Smooth muscle cell (in vitro differentiated cells): Measurements from ENCODE around the gene TCOF1. TPM values are rescaled to one million over a fixed set of nuclear protein-coding genes. Genes with fewer than 3 reads are reported as not detected.

Experiments
- DNase-seq: peaks from one replicate; lab custom pipeline; 2025; ENCODE audit not compliant: unreplicated experiment; lab: John Stamatoyannopoulos, UW
- H2AFZ ChIP-seq: fragments of 200-600 bp; sonication (generic); 2 replicates; pipeline ENCODE4 v1.6.0; 2016; ENCODE audit warnings: antibody characterized with exemption, low read depth, mild to moderate bottlenecking
- H3F3A ChIP-seq: fragments of 200-600 bp; sonication (generic); 2 replicates; pipeline ENCODE4 v1.6.0; 2017; ENCODE audit warnings: antibody characterized with exemption, low read depth
- H3K27ac ChIP-seq: fragments of 200-600 bp; sonication (generic); 2 replicates; pipeline ENCODE4 v1.5.1; 2016; ENCODE audit warnings: low read depth, mild to moderate bottlenecking
- H3K27me3 ChIP-seq: fragments of 200-600 bp; sonication (generic); 2 replicates; pipeline ENCODE4 v1.6.1; 2016; ENCODE audit warnings: low read depth, mild to moderate bottlenecking
- H3K36me3 ChIP-seq: fragments of 200-600 bp; sonication (generic); 2 replicates; pipeline ENCODE4 v1.5.1; 2016; ENCODE audit warnings: low read depth
- H3K4me1 ChIP-seq: fragments of 200-600 bp; sonication (generic); 2 replicates; pipeline ENCODE4 v1.5.1; 2016; ENCODE audit warnings: low read depth
- H3K4me2 ChIP-seq: fragments of 200-600 bp; sonication (generic); 2 replicates; pipeline ENCODE4 v1.6.0; 2016; ENCODE audit warnings: mild to moderate bottlenecking
- H3K4me3 ChIP-seq: fragments of 200-600 bp; sonication (generic); 2 replicates; pipeline ENCODE4 v1.5.1; 2016; ENCODE audit warnings: mild to moderate bottlenecking
- H3K79me2 ChIP-seq: fragments of 200-600 bp; sonication (generic); 2 replicates; pipeline ENCODE4 v1.6.0; 2016; ENCODE audit warnings: low read depth, mild to moderate bottlenecking
- H3K9ac ChIP-seq: fragments of 200-600 bp; sonication (generic); 2 replicates; pipeline ENCODE4 v1.6.0; 2016; ENCODE audit warnings: low read depth
- H3K9me3 ChIP-seq: fragments of 200-600 bp; sonication (generic); replicated peaks from 2 replicates; pipeline ENCODE4 v1.5.1; 2016; ENCODE audit warnings: low read depth
- H4K20me1 ChIP-seq: fragments of 200-600 bp; sonication (generic); 2 replicates; pipeline ENCODE4 v1.6.0; 2016; ENCODE audit warnings: low read depth
- CTCF ChIP-seq: fragments of 200-600 bp; sonication (generic); IDR thresholded peaks from 2 replicates; pipeline ENCODE4 v1.5.1; 2017; ENCODE audit warnings: borderline replicate concordance, mild to moderate bottlenecking, antibody characterized with exemption; ENCODE audit not compliant: insufficient read depth, poor library complexity, severe bottlenecking
- WGBS: methylation state at CpG from one replicate; pipeline ENCODE4 v1.1.7; 2016; ENCODE audit warnings: low lambda C conversion rate; 5-methylcytosine and 5-hydroxymethylcytosine counted together
- polyA plus RNA-seq: library from polyadenylated mRNA; unstranded; fragments of >200 nt; fragmentation: Nextera tagmentation; extraction: Ambion mirVana; gene quantifications from 2 replicates; pipeline ENCODE4 v1.2.1, GENCODE V29; 2016
- total RNA-seq: library from RNA; depleted of rRNA; stranded (reverse); fragments of >200 nt; gene quantifications from 2 replicates; pipeline ENCODE4 v1.2.3, GENCODE V29; 2014

The TCOF1 gene
- total and polyA plus RNA-seq, 2 experiments from 2014 or later: 16.0 to 25.9 TPM

- Histone ChIP-seq H3K4me3 (no peak overlapping the region), H3K4me2 (no peak overlapping the region), H3K9me3 (no peaks in the 10 kb centered on the region), H3K4me1 (peaks cover 9% of the 10 kb centered on the region), H3K9ac (no peak overlapping the region), H3K27me3 (no peaks in the 10 kb centered on the region), H3F3A (no peaks in the 10 kb centered on the region), H3K36me3 (no peaks in the 10 kb centered on the region), H3K27ac (no peak overlapping the region), H2AFZ (no peak overlapping the region), H3K79me2 (no peaks in the 10 kb centered on the region), H4K20me1 (no peaks in the 10 kb centered on the region)
- TF ChIP-seq CTCF: no peak
- DNase-seq: no peak
- WGBS: 44% methylated on average over 5 of the region's 5 CpGs
Measured at GRCh38 chr5:150339165-150339564, 18.3 kb upstream of the TCOF1 start.

- no peak for DNase-seq
- Histone ChIP-seq H3K4me2 (no peak overlapping the region), H3K79me2 (no peaks in the 10 kb centered on the region), H3K9ac (no peak overlapping the region), H4K20me1 (no peaks in the 10 kb centered on the region), H3K9me3 (no peaks in the 10 kb centered on the region), H3K4me1 (peaks cover 7% of the 10 kb centered on the region), H3K36me3 (no peaks in the 10 kb centered on the region), H3F3A (no peaks in the 10 kb centered on the region), H3K27ac (no peak overlapping the region), H3K27me3 (no peaks in the 10 kb centered on the region), H2AFZ (no peak overlapping the region), H3K4me3 (no peak overlapping the region)
- WGBS: 98% methylated on average over 4 of the region's 4 CpGs
- TF ChIP-seq CTCF: no peak
Measured at GRCh38 chr5:150339841-150340240, 17.7 kb upstream of the TCOF1 start.

- Histone ChIP-seq H3K9me3 (no peaks in the 10 kb centered on the region), H3K79me2 (no peaks in the 10 kb centered on the region), H3F3A (no peaks in the 10 kb centered on the region), H3K4me1 (no peaks in the 10 kb centered on the region), H3K4me3 (no peak overlapping the region), H2AFZ (no peak overlapping the region), H3K27ac (no peak overlapping the region), H3K9ac (no peak overlapping the region), H3K27me3 (no peaks in the 10 kb centered on the region), H4K20me1 (no peaks in the 10 kb centered on the region), H3K4me2 (no peak overlapping the region), H3K36me3 (no peaks in the 10 kb centered on the region)
- WGBS: 88% methylated on average over 7 of the region's 7 CpGs
- DNase-seq: no peak
- no peak for TF ChIP-seq CTCF
Measured at GRCh38 chr5:150340614-150341255, 16.8 kb upstream of the TCOF1 start.

- H3K4me1 ChIP-seq: no peaks in the 10 kb centered on the region
- H3K4me2 ChIP-seq: no peak overlapping the region
- H3K27ac ChIP-seq: no peak overlapping the region
- H3K79me2 ChIP-seq: no peaks in the 10 kb centered on the region
- no peak overlapping the region for H3K9ac ChIP-seq
- no peak overlapping the region for H2AFZ ChIP-seq
- DNase-seq: no peak
- H3K4me3 ChIP-seq: no peak overlapping the region
- H4K20me1 ChIP-seq: no peaks in the 10 kb centered on the region
- no peak for TF ChIP-seq CTCF
- H3F3A ChIP-seq: no peaks in the 10 kb centered on the region
- H3K36me3 ChIP-seq: no peaks in the 10 kb centered on the region
- no peaks in the 10 kb centered on the region for H3K9me3 ChIP-seq
- no peaks in the 10 kb centered on the region for H3K27me3 ChIP-seq
- WGBS: 63% methylated on average over 4 of the region's 4 CpGs
Measured at GRCh38 chr5:150341331-150341730, 16.2 kb upstream of the TCOF1 start.
